Karpas-422 (cell line): ENCODE data around the gene NCOA3. TPM values are rescaled to one million over a fixed set of nuclear protein-coding genes. Genes with fewer than 3 reads are reported as not detected.

ENCODE experiments used
- DNase-seq: peaks from one replicate; pipeline ENCODE4 v3.0.0-alpha.2; 2015
- H2AFZ ChIP-seq: fragments of 200-600 bp; sonication (generic); 2 replicates; pipeline ENCODE4 v1.6.1; 2014; ENCODE audit warnings: antibody characterized with exemption, low read length, mixed read lengths
- H3K27ac ChIP-seq: fragments of 200-600 bp; sonication (generic); 2 replicates; pipeline ENCODE4 v1.5.1; 2014; ENCODE audit warnings: mild to moderate bottlenecking, low read length, moderate library complexity
- H3K27me3 ChIP-seq: fragments of 200-600 bp; sonication (generic); 2 replicates; pipeline ENCODE4 v1.6.1; 2014; ENCODE audit warnings: low read length, mixed read lengths
- H3K36me3 ChIP-seq: fragments of 200-600 bp; sonication (generic); 2 replicates; pipeline ENCODE4 v1.6.1; 2014; ENCODE audit warnings: low read length, mixed read lengths; ENCODE audit not compliant: insufficient read depth
- H3K4me1 ChIP-seq: fragments of 200-600 bp; sonication (generic); 2 replicates; pipeline ENCODE4 v1.6.1; 2014; ENCODE audit warnings: mild to moderate bottlenecking, low read length, mixed read lengths
- H3K4me2 ChIP-seq: fragments of 200-600 bp; sonication (generic); 2 replicates; pipeline ENCODE4 v1.6.1; 2014; ENCODE audit warnings: low read length, low read depth, mild to moderate bottlenecking; ENCODE audit not compliant: poor library complexity, severe bottlenecking
- H3K4me3 ChIP-seq: fragments of 200-600 bp; sonication (generic); 2 replicates; pipeline ENCODE4 v1.5.1; 2014; ENCODE audit warnings: mild to moderate bottlenecking, antibody characterized with exemption, low read length, mixed read lengths
- H3K79me2 ChIP-seq: fragments of 200-600 bp; sonication (generic); 2 replicates; pipeline ENCODE4 v1.6.1; 2014; ENCODE audit warnings: mild to moderate bottlenecking, low read length, mixed read lengths
- H3K9ac ChIP-seq: fragments of 200-600 bp; sonication (generic); 2 replicates; pipeline ENCODE4 v1.6.0; 2014; ENCODE audit warnings: low read length
- H3K9me2 ChIP-seq: fragments of 200-600 bp; sonication (generic), shearing (Covaris generic); replicated peaks from 2 replicates; pipeline ENCODE4 v1.6.0; 2014; ENCODE audit warnings: mild to moderate bottlenecking, low read length, moderate library complexity; ENCODE audit not compliant: insufficient read depth
- H3K9me3 ChIP-seq: fragments of 300-700, 200-600 bp; sonication (generic); 2 replicates; pipeline ENCODE4 v1.6.1; 2014; ENCODE audit warnings: low read length, mixed read lengths
- H4K20me1 ChIP-seq: fragments of 200-600 bp; sonication (generic); 2 replicates; pipeline ENCODE4 v1.6.1; 2014; ENCODE audit warnings: mild to moderate bottlenecking, antibody characterized with exemption, low read length, low read depth; ENCODE audit not compliant: insufficient read depth
- total RNA-seq: library from RNA; depleted of rRNA; stranded (reverse); fragments of >200 nt; shearing (Covaris generic); gene quantifications from 2 replicates; pipeline ENCODE4 v1.2.3, GENCODE V29; 2014; ENCODE audit warnings: low replicate concordance

The NCOA3 gene
- total RNA-seq, 1 experiment from 2014 or later = 90.0 TPM

- no peak overlapping the region for H3K27ac ChIP-seq
- DNase-seq = no peak
- no peaks in the 10 kb centered on the region for H3K9me3 ChIP-seq
- no peak overlapping the region for H3K9ac ChIP-seq
- peaks cover 28% of the 10 kb centered on the region for H3K4me1 ChIP-seq
- H3K27me3 ChIP-seq = no peaks in the 10 kb centered on the region
- peaks cover 93% of the 10 kb centered on the region for H3K79me2 ChIP-seq
- no peaks in the 10 kb centered on the region for H3K9me2 ChIP-seq
- H3K4me3 ChIP-seq = no peak overlapping the region
- no peaks in the 10 kb centered on the region; the same call in 1 of the 2 replicates for H3K36me3 ChIP-seq
- no peak overlapping the region for H3K4me2 ChIP-seq
- H4K20me1 ChIP-seq = no peaks in the 10 kb centered on the region
- H2AFZ ChIP-seq = no peak overlapping the region
Measured at GRCh38 chr20:47543006-47543431, 41.3 kb downstream of the NCOA3 start.

DNA sequence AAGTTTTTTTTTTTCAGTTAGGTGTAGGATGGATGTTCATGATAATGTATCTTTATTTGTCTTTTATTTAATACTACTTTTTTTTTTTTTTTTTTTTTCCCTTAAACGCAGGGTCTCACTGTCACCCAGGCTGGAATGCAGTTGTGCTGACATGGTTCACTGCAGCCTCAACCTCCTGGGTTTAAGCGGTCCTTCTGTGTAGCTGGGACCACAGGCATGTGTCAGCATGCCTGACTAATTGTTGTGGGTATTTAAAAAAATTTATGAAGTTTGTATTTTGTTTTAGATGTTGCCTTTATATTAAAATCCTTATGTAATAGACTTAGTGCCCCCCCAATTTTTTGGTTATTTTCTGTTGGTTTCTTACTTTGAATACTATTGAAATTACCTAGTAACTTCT lies 42.6 kb downstream of the NCOA3 start:
- Histone ChIP-seq H3K9me3 (no peaks in the 10 kb centered on the region), H2AFZ (no peak overlapping the region), H3K4me1 (peaks cover 24% of the 10 kb centered on the region), H3K9ac (no peak overlapping the region), H3K27me3 (no peaks in the 10 kb centered on the region), H3K27ac (no peak overlapping the region), H3K36me3 (no peaks in the 10 kb centered on the region; the same call in 1 of the 2 replicates), H3K4me3 (no peak overlapping the region), H3K4me2 (no peak overlapping the region), H4K20me1 (no peaks in the 10 kb centered on the region), H3K9me2 (no peaks in the 10 kb centered on the region), H3K79me2 (peaks cover 90% of the 10 kb centered on the region)
- DNase-seq = no peak

DNA sequence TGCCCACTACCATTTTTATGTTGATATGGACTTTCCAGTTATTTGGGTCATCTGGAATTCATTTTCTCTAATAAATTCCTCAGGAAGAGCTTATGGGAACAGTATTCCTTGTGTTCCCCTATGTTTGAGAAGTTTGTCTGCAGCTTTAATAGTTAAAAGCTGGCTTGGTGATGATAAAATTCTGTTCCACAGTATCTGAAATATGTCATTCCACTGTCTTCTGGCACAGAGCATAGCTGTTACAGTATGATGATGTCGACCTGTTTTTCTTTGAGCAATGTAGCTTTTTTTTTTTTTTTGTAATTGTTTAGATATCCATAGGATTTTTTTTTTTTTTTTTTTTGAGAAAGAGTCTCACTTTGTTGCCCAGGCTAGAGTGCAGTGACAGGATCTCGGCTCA lies 43.2 kb downstream of the NCOA3 start:
- Histone ChIP-seq H3K4me2 (no peak overlapping the region), H3K9me3 (no peaks in the 10 kb centered on the region), H3K27ac (no peak overlapping the region), H3K9ac (no peak overlapping the region), H3K36me3 (no peaks in the 10 kb centered on the region; the same call in 1 of the 2 replicates), H3K4me1 (peaks cover 23% of the 10 kb centered on the region), H3K9me2 (no peaks in the 10 kb centered on the region), H4K20me1 (no peaks in the 10 kb centered on the region), H2AFZ (no peak overlapping the region), H3K79me2 (peaks cover 90% of the 10 kb centered on the region), H3K4me3 (no peak overlapping the region), H3K27me3 (no peaks in the 10 kb centered on the region)
- no peak for DNase-seq

DNA sequence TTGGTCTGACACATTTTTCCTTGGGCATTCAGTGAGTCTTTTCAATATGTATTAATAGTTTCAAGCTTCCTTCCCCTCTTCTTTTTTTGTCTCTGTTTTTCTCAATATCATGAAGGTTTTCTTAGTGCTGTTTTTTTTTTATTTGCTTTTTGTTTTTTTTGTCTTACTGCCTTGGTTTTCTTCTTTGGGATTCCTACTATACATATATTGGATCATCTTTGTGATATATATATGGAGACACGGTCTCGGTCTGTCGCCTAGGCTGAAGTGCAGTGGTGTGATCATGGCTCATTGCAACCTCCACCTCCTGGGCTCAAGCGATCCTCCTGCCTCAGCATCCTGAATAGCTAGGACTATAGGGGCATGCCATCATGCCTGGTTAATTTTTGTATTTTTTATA lies 43.8 kb downstream of the NCOA3 start:
- no peaks in the 10 kb centered on the region for H3K27me3 ChIP-seq
- H3K27ac ChIP-seq = no peak overlapping the region
- no peaks in the 10 kb centered on the region for H3K9me2 ChIP-seq
- no peak overlapping the region for H3K4me2 ChIP-seq
- no peaks in the 10 kb centered on the region for H3K9me3 ChIP-seq
- no peak overlapping the region for H3K9ac ChIP-seq
- H4K20me1 ChIP-seq = no peaks in the 10 kb centered on the region
- no peaks in the 10 kb centered on the region; the same call in 1 of the 2 replicates for H3K36me3 ChIP-seq
- DNase-seq = no peak
- no peak overlapping the region for H3K4me3 ChIP-seq
- H2AFZ ChIP-seq = no peak overlapping the region
- peaks cover 90% of the 10 kb centered on the region for H3K79me2 ChIP-seq
- H3K4me1 ChIP-seq = peaks cover 21% of the 10 kb centered on the region

DNA sequence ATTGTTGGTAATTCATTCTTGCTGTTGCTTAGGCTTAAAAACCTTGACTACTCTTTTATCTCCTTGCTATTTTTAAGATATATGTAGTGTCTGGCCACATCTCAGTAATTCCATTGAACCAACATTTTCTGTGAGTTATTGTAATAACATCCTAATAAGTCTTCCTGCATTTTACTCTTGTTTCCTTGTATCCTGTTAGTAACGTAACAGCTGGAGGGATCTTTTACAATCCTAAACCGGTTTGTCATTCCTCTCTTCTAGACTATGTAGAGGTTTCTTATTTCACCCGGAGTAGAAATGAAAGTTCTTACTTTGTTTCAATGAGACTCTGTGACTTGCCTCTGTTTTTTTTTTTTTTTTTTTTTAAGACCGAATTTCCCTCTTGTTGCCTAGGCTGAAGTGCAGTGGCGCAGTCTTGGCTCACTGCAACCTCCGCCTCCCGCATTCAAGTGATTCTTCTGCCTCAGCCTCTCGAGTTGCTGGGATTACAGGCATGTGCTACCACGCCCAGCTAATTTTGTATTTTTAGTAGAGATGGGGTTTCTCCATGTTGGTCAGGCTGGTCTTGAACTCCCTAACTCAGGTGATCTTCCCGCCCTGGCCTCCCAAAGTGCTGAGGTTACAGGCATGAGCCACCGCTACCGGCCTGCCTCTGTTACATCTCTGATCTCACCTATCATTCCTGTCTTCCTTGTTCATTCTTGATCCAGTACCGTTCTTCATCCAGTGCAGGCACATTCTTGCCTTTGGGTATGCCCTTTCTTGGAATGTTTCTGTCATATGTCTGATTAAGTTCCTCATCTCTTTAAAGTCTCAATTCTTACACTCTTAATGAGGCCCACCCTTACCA lies 44.7 kb downstream of the NCOA3 start:
- H3K36me3 ChIP-seq = no peaks in the 10 kb centered on the region; the same call in 1 of the 2 replicates
- no peak for DNase-seq
- no peak overlapping the region for H3K4me3 ChIP-seq
- H4K20me1 ChIP-seq = no peaks in the 10 kb centered on the region
- H3K9ac ChIP-seq = no peak overlapping the region
- H3K79me2 ChIP-seq = peaks cover 91% of the 10 kb centered on the region
- no peaks in the 10 kb centered on the region for H3K9me3 ChIP-seq
- H3K4me2 ChIP-seq = no peak overlapping the region
- H3K27me3 ChIP-seq = no peaks in the 10 kb centered on the region
- H3K27ac ChIP-seq = no peak overlapping the region
- no peaks in the 10 kb centered on the region for H3K9me2 ChIP-seq
- no peak overlapping the region for H2AFZ ChIP-seq
- H3K4me1 ChIP-seq = peaks cover 25% of the 10 kb centered on the region

GRCh38 chr20:47547034-47547387 lies 45.3 kb downstream of the NCOA3 start:
- Histone ChIP-seq H3K9me2 (no peaks in the 10 kb centered on the region), H3K4me1 (peaks cover 26% of the 10 kb centered on the region), H3K9ac (no peak overlapping the region), H2AFZ (no peak overlapping the region), H3K79me2 (peaks cover 91% of the 10 kb centered on the region), H3K4me3 (no peak overlapping the region), H3K27ac (no peak overlapping the region), H4K20me1 (no peaks in the 10 kb centered on the region), H3K4me2 (no peak overlapping the region), H3K27me3 (no peaks in the 10 kb centered on the region), H3K36me3 (no peaks in the 10 kb centered on the region; the same call in 1 of the 2 replicates), H3K9me3 (no peaks in the 10 kb centered on the region)
- no peak for DNase-seq

GRCh38 chr20:47549671-47550070 lies 48.0 kb downstream of the NCOA3 start:
- Histone ChIP-seq H2AFZ (no peak overlapping the region), H3K4me2 (no peak overlapping the region), H3K4me3 (no peak overlapping the region), H3K9me2 (no peaks in the 10 kb centered on the region), H3K9me3 (no peaks in the 10 kb centered on the region), H3K4me1 (peaks cover 21% of the 10 kb centered on the region), H4K20me1 (no peaks in the 10 kb centered on the region), H3K36me3 (peaks cover 10% of the 10 kb centered on the region), H3K79me2 (peaks cover 76% of the 10 kb centered on the region), H3K27ac (0 out of 2 replicates have a peak overlapping the region, but pooled peaks have one; percentile 8), H3K9ac (no peak overlapping the region), H3K27me3 (no peaks in the 10 kb centered on the region)
- no peak for DNase-seq

DNA sequence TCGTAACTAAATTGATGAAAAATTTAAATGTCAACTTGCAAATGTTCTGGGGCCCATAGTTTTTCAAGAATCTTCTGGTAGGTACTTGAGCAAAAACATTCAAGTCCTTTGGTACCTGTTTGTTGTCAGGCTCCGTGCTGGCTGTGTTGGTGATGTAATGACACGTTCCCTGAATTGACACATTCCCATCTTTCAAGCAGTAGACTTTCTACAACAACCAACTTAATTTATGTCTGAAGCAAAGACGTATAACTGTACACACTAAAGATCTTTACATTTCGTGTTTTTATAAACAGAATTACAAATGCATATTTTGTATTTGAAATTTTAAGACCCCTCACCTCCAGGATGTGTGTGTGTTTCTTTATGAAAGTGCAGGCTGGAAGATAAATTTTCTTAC lies 49.5 kb downstream of the NCOA3 start:
- Histone ChIP-seq H3K4me2 (no peak overlapping the region), H3K9me2 (no peaks in the 10 kb centered on the region), H3K27me3 (no peaks in the 10 kb centered on the region), H3K9ac (no peak overlapping the region), H3K36me3 (peaks cover 10% of the 10 kb centered on the region), H2AFZ (no peak overlapping the region), H3K9me3 (no peaks in the 10 kb centered on the region), H3K4me3 (no peak overlapping the region), H3K4me1 (peaks cover 31% of the 10 kb centered on the region), H3K79me2 (peaks cover 74% of the 10 kb centered on the region), H3K27ac (no peak overlapping the region), H4K20me1 (no peaks in the 10 kb centered on the region)
- DNase-seq = no peak
